GM19238 (cell line): ENCODE data around the gene RAN.
"Not testable (repeated sequence)": the region's sequence is repeated elsewhere in the genome, so short reads cannot be mapped to it uniquely, and the experiment has no call there.

ENCODE experiments used
- DNase-seq: peaks from one replicate; pipeline ENCODE4 v3.0.0; 2011; ENCODE audit warnings: low spot score; ENCODE audit not compliant: insufficient read length

RAN gene

GRCh38 chr12:130878193-130879185 lies 6.6 kb downstream of the RAN start:
- DNase-seq = no peak

GRCh38 chr12:130879212-130879686 lies 7.4 kb downstream of the RAN start:
- peak; percentile 66 for DNase-seq

- no peak for DNase-seq
Observed at GRCh38 chr12:130879781-130880389, 8.0 kb downstream of the RAN start.

- DNase-seq = peak; percentile 33
Observed at GRCh38 chr12:130880411-130880885, 8.6 kb downstream of the RAN start.

- DNase-seq = no peak
Observed at GRCh38 chr12:130881046-130881445, 9.2 kb downstream of the RAN start.

- no peak for DNase-seq
Observed at GRCh38 chr12:130881548-130881947, 9.7 kb downstream of the RAN start.

GRCh38 chr12:130887190-130887589 lies 15.3 kb downstream of the RAN start:
- DNase-seq = not testable (repeated sequence)

- DNase-seq = no peak
Observed at GRCh38 chr12:130904064-130904463, 32.2 kb downstream of the RAN start.

GRCh38 chr12:130904936-130905455 lies 33.1 kb downstream of the RAN start:
- not testable (repeated sequence) for DNase-seq

GRCh38 chr12:130909111-130909510 lies 37.2 kb downstream of the RAN start:
- no peak for DNase-seq

GRCh38 chr12:130911193-130911592 lies 39.3 kb downstream of the RAN start:
- DNase-seq = no peak

GRCh38 chr12:130911933-130912332 lies 40.1 kb downstream of the RAN start:
- DNase-seq = no peak

- DNase-seq = peak; percentile 30
Observed at GRCh38 chr12:130916241-130916911, 44.5 kb downstream of the RAN start.

- DNase-seq = no peak
Observed at GRCh38 chr12:130917607-130918006, 45.7 kb downstream of the RAN start.

GRCh38 chr12:130919086-130919485 lies 47.2 kb downstream of the RAN start:
- no peak for DNase-seq

GRCh38 chr12:130920119-130920703 lies 48.3 kb downstream of the RAN start:
- no peak for DNase-seq

- no peak for DNase-seq
Observed at GRCh38 chr12:130920723-130921381, 49.0 kb downstream of the RAN start.

- DNase-seq = no peak
Observed at GRCh38 chr12:130922511-130922953, 50.7 kb downstream of the RAN start.

- DNase-seq = no peak
Observed at GRCh38 chr12:130924966-130925665, 53.2 kb downstream of the RAN start.

- DNase-seq = no peak
Observed at GRCh38 chr12:130925666-130926015, 53.8 kb downstream of the RAN start.
